ENCODE data around the gene NIN.

GRCh38 chr14:50856660-50857059 is 25.7 kb upstream of the NIN start:
- TF ChIP-seq CTCF (IDR thresholded peaks at IDR 0.05), result no peak
- no peak for TF ChIP-seq POLR2A (IDR thresholded peaks at IDR 0.05)
- no peak for TF ChIP-seq EP300 (IDR thresholded peaks at IDR 0.05; ENCODE audit: low read depth)

All from transverse colon (tissue), 3 donors.